K562 (cell line): ENCODE data around the gene FARP1. TPM values are rescaled to one million over a fixed set of nuclear protein-coding genes. Genes with fewer than 3 reads are reported as not detected.

Experiments
- ATAC-seq: fragments of 200-7000 bp; cut with Tn5 transposase; 3 replicates; pipeline ENCODE4 v1.9.1; 2020; ENCODE audit warnings: moderate library complexity
- BruUV-seq: library from RNA; stranded (reverse); fragments of 400-500 nt; replicated peaks from 2 replicates; lab custom pipeline; 2021; lab: Mats Ljungman, UMichigan
- CTCF ChIA-PET: fragments of 300-600 bp; formaldehyde crosslinking; extraction: SDS; loops from one replicate; lab custom pipeline; 2021; ENCODE audit warnings: low intra/inter-chr PET ratio; lab: Yijun Ruan, JAX
- POLR2A ChIA-PET: fragments of 300-600, 350-650 bp; sonication (Branson Sonifier 250); formaldehyde crosslinking; extraction: SDS; loops from one replicate; lab custom pipeline; 2021; ENCODE audit warnings: antibody characterized with exemption, inconsistent platforms; lab: Yijun Ruan, JAX
- DNase-seq, 4 experiments: peaks; one replicate each; pipeline versions ENCODE4 v3.0.0 to v3.0.0-alpha.2; 2011 to 2018; ENCODE audit warnings: low spot score in 3 of 4, mixed read lengths in 3 of 4; ENCODE audit errors: extremely low read depth in 1 of 4
- FAIRE-seq: peaks from 2 replicates; lab custom pipeline; 2011; peaks lifted over from hg19 to GRCh38; lab: Jason Lieb, UNC
- H2AFZ ChIP-seq: 2 replicates; pipeline ENCODE4 v1.6.0; 2011; ENCODE audit warnings: low read depth, low read length, control low read depth, inconsistent platforms
- H3K27ac ChIP-seq: fragments of 200-600 bp; 3 replicates; pipeline ENCODE4 v1.8.0; 2011; ENCODE audit warnings: low read depth, mild to moderate bottlenecking, control low read depth, inconsistent platforms, low read length, moderate library complexity, mixed read lengths; ENCODE audit errors: extremely low read depth
- H3K27me3 ChIP-seq, 2 experiments: fragments of 300-600 bp in 1 of 2; 2 replicates in 1 of 2; 3 replicates in 1 of 2; pipeline versions ENCODE4 v1.6.0 to v1.8.0; 2011; ENCODE audit warnings: inconsistent platforms in 2 of 2, low read length in 2 of 2, mild to moderate bottlenecking in 1 of 2, mixed read lengths in 1 of 2, moderate library complexity in 1 of 2; ENCODE audit not compliant: control insufficient read depth in 2 of 2, insufficient read depth in 2 of 2
- H3K36me3 ChIP-seq: fragments of 300-600 bp; 3 replicates; pipeline ENCODE4 v1.8.0; 2011; ENCODE audit warnings: mild to moderate bottlenecking, low read length, inconsistent platforms; ENCODE audit not compliant: control insufficient read depth, insufficient read depth
- H3K4me1 ChIP-seq, 2 experiments: fragments of 200-600 bp in 1 of 2; replicated peaks in 1 of 2; 2 replicates in 1 of 2; 3 replicates in 1 of 2; pipeline versions ENCODE4 v1.5.1 to v1.8.0; 2011; ENCODE audit warnings: inconsistent platforms in 2 of 2, low read length in 2 of 2, mild to moderate bottlenecking in 1 of 2, mixed read lengths in 1 of 2, moderate library complexity in 1 of 2; ENCODE audit not compliant: control insufficient read depth in 2 of 2, insufficient read depth in 2 of 2
- H3K4me2 ChIP-seq: 2 replicates; pipeline ENCODE4 v1.6.1; 2011; ENCODE audit warnings: low read length, control low read depth, inconsistent platforms, mixed read lengths; ENCODE audit not compliant: insufficient read depth
- H3K4me3 ChIP-seq: fragments of 200-600 bp; sonication (generic), shearing (Covaris generic); 2 replicates; pipeline ENCODE4 v1.5.1; 2016; ENCODE audit warnings: control low read depth, inconsistent platforms
- H3K79me2 ChIP-seq: fragments of 200-600 bp; 3 replicates; pipeline ENCODE4 v1.8.0; 2011; ENCODE audit warnings: low read length, inconsistent platforms; ENCODE audit not compliant: control insufficient read depth, insufficient read depth
- H3K9ac ChIP-seq, 2 experiments: 2 replicates each; pipeline versions ENCODE4 v1.6.0 to v1.6.1; 2011; ENCODE audit warnings: low read depth in 2 of 2, low read length in 2 of 2, control low read depth in 1 of 2, inconsistent platforms in 1 of 2, mild to moderate bottlenecking in 1 of 2, mixed read lengths in 1 of 2; ENCODE audit not compliant: insufficient read depth in 1 of 2
- H3K9me1 ChIP-seq: one replicate; pipeline ENCODE4 v1.6.0; 2011; ENCODE audit warnings: inconsistent platforms, mild to moderate bottlenecking, low read length, moderate library complexity; ENCODE audit not compliant: control insufficient read depth, insufficient read depth
- H3K9me3 ChIP-seq: replicated peaks from 2 replicates; pipeline ENCODE4 v1.5.1; 2011; ENCODE audit warnings: low read depth, low read length, inconsistent platforms; ENCODE audit not compliant: control insufficient read depth, insufficient read depth
- H4K20me1 ChIP-seq: replicated peaks from 2 replicates; pipeline ENCODE4 v1.6.1; 2011; ENCODE audit warnings: low read length, inconsistent platforms, mixed read lengths; ENCODE audit not compliant: control insufficient read depth, insufficient read depth
- ERF ChIP-seq: fragments of 450-650 bp; formaldehyde crosslinking; IDR thresholded peaks from 2 replicates; pipeline ENCODE4 v1.4.0; 2020; ENCODE audit warnings: mild to moderate bottlenecking, mixed read lengths
- ILF3 ChIP-seq: fragments of 450-650 bp; IDR thresholded peaks from 2 replicates; pipeline ENCODE4 v1.6.1; 2018; ENCODE audit warnings: antibody characterized with exemption, mild to moderate bottlenecking, moderate library complexity, borderline replicate concordance
- NR1H2 ChIP-seq: sonication (generic); formaldehyde crosslinking; IDR thresholded peaks from 2 replicates; pipeline ENCODE4 v1.4.0; 2020; ENCODE audit warnings: mild to moderate bottlenecking, missing genetic modification reagents
- WGBS: fragments of 100-300 bp; shearing (Covaris generic); methylation state at CpG from one replicate; pipeline ENCODE4 v1.1.6; 2016; ENCODE audit warnings: low coverage, mixed read lengths; ENCODE audit not compliant: insufficient coverage; ENCODE audit errors: missing lambda C conversion rate; 5-methylcytosine and 5-hydroxymethylcytosine counted together
- in situ Hi-C: fragments of 300-500 bp; cut with MboI; formaldehyde crosslinking; loops from 4 replicates; pipeline ENCODE4 v1.15.0; 2018; ENCODE audit warnings: inconsistent platforms, mixed read lengths
- intact Hi-C: fragments of 100-400 bp; cut with micrococcal nuclease; formaldehyde crosslinking; loops from 2 replicates; pipeline ENCODE4 v1.14.2; 2022
- polyA plus RNA-seq, 8 experiments: library from polyadenylated mRNA; depleted of rRNA in 4 of 8; stranded (reverse) in 5 of 8; unstranded in 3 of 8; fragments of >200 nt; fragmentation: Nextera tagmentation in 2 of 8; fragmentation: Illumina TruSeq in 1 of 8; extraction: Ambion mirVana in 2 of 8; extraction: Trizol in 1 of 8; gene quantifications; 2 replicates each; pipeline versions ENCODE4 v1.2.1 to v1.2.3, GENCODE V29; 2011 to 2014; ENCODE audit warnings: inconsistent platforms in 1 of 8, missing spikeins in 1 of 8
- total RNA-seq, 7 experiments: library from RNA; depleted of rRNA in 6 of 7; stranded (reverse); fragments of >200 nt in 6 of 7; fragmentation: Illumina TruSeq in 2 of 7; extraction: Trizol in 2 of 7; gene quantifications; 2 replicates each; pipeline versions ENCODE4 v1.2.1 to v1.2.3, GENCODE V29; 2011 to 2021; ENCODE audit warnings: low replicate concordance in 1 of 7
- TF ChIP-seq, protein P1 (sequence below): fragments of 250-450 bp; sonication (Bioruptor Pico); IDR thresholded peaks from 2 replicates; pipeline ENCODE4 v1.4.0; 2020
- TF ChIP-seq, protein P2 (sequence below), 2 experiments: fragments of 150-350 bp in 1 of 2; IDR thresholded peaks; 2 replicates each; pipeline ENCODE4 v1.6.1; 2012 to 2016; ENCODE audit warnings: low read depth in 2 of 2, low read length in 2 of 2, mild to moderate bottlenecking in 1 of 2, moderate library complexity in 1 of 2
- TF ChIP-seq, protein P3 (sequence below), 2 experiments: fragments of 450-650 bp in 1 of 2; sonication (generic) in 1 of 2; formaldehyde crosslinking in 1 of 2; IDR thresholded peaks in 1 of 2; conservative IDR thresholded peaks in 1 of 2; 2 replicates each; pipeline versions ENCODE4 v1.6.1 to v1.8.1; 2016 to 2023; ENCODE audit warnings: mild to moderate bottlenecking in 2 of 2, moderate library complexity in 2 of 2, inconsistent platforms in 1 of 2, missing genetic modification reagents in 1 of 2
- TF ChIP-seq, protein P4 (sequence below): sonication (generic); formaldehyde crosslinking; IDR thresholded peaks from 2 replicates; pipeline ENCODE4 v1.8.0; 2023; ENCODE audit warnings: mild to moderate bottlenecking, missing genetic modification reagents
- TF ChIP-seq, protein P5 (sequence below): IDR thresholded peaks from 2 replicates; pipeline ENCODE4 v1.6.1; 2014; ENCODE audit warnings: antibody characterized with exemption

Gene FARP1
- total and polyA plus RNA-seq, 9 of the 15 experiments (the other 6 are each of a cell fraction or from before 2014, with no cell fraction given): 0.03 to 0.29 (median 0.05) TPM; not detected in 3

DNA sequence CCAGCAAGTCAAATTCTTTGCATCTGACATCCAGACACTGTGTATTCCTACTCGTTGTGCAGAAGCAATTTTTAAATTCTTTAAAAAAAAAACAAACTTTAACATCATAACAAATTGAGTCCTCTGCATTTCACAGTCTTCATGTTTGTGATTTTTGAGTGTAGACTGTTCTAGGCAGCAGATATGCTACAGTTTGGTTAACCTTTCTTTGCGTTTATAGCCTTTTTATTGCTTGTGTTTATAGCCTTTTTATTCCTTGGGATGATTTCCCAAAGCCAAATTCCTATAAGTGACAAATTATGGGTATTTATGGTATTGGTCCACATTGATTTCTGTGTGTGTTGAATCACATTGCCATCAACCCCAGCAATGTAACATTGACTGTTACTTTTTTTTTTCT, 49.1 kb downstream of the FARP1 start:
- H4K20me1 ChIP-seq: no peaks in the 10 kb centered on the region
- WGBS: 0% methylated on average over 2 of the region's 2 CpGs
- no peaks in the 10 kb centered on the region for H3K9me3 ChIP-seq
- FAIRE-seq (no peak), ATAC-seq (no peak), DNase-seq (no peak)
- H3K27ac ChIP-seq: no peak overlapping the region
- in situ Hi-C loops: no loop called here
- no peaks in the 10 kb centered on the region for H3K4me1 ChIP-seq
- intact Hi-C loops: no loop called here
- BruUV-seq: no TSS peak
- ChIA-PET CTCF (no interaction called here), POLR2A (no interaction called here)
- no peaks in the 10 kb centered on the region for H3K79me2 ChIP-seq
- H3K27me3 ChIP-seq: peaks cover 0 to 5% of the 10 kb centered on the region in 2 experiments; a peak in 3 of 5 replicates
- no peak overlapping the region for H3K9ac ChIP-seq
- no peak overlapping the region for H3K4me3 ChIP-seq
- H3K36me3 ChIP-seq: no peaks in the 10 kb centered on the region
- H2AFZ ChIP-seq: no peak overlapping the region
- H3K9me1 ChIP-seq: no peaks in the 10 kb centered on the region
- no peak overlapping the region for H3K4me2 ChIP-seq
- TF ChIP-seq ILF3: no peak
- TF ChIP-seq, protein P1, sequence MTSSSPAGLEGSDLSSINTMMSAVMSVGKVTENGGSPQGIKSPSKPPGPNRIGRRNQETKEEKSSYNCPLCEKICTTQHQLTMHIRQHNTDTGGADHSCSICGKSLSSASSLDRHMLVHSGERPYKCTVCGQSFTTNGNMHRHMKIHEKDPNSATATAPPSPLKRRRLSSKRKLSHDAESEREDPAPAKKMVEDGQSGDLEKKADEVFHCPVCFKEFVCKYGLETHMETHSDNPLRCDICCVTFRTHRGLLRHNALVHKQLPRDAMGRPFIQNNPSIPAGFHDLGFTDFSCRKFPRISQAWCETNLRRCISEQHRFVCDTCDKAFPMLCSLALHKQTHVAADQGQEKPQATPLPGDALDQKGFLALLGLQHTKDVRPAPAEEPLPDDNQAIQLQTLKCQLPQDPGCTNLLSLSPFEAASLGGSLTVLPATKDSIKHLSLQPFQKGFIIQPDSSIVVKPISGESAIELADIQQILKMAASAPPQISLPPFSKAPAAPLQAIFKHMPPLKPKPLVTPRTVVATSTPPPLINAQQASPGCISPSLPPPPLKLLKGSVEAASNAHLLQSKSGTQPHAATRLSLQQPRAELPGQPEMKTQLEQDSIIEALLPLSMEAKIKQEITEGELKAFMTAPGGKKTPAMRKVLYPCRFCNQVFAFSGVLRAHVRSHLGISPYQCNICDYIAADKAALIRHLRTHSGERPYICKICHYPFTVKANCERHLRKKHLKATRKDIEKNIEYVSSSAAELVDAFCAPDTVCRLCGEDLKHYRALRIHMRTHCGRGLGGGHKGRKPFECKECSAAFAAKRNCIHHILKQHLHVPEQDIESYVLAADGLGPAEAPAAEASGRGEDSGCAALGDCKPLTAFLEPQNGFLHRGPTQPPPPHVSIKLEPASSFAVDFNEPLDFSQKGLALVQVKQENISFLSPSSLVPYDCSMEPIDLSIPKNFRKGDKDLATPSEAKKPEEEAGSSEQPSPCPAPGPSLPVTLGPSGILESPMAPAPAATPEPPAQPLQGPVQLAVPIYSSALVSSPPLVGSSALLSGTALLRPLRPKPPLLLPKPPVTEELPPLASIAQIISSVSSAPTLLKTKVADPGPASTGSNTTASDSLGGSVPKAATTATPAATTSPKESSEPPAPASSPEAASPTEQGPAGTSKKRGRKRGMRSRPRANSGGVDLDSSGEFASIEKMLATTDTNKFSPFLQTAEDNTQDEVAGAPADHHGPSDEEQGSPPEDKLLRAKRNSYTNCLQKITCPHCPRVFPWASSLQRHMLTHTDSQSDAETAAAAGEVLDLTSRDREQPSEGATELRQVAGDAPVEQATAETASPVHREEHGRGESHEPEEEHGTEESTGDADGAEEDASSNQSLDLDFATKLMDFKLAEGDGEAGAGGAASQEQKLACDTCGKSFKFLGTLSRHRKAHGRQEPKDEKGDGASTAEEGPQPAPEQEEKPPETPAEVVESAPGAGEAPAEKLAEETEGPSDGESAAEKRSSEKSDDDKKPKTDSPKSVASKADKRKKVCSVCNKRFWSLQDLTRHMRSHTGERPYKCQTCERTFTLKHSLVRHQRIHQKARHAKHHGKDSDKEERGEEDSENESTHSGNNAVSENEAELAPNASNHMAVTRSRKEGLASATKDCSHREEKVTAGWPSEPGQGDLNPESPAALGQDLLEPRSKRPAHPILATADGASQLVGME (CRISPR knock-in tag): no peak
- TF ChIP-seq, protein P2, sequence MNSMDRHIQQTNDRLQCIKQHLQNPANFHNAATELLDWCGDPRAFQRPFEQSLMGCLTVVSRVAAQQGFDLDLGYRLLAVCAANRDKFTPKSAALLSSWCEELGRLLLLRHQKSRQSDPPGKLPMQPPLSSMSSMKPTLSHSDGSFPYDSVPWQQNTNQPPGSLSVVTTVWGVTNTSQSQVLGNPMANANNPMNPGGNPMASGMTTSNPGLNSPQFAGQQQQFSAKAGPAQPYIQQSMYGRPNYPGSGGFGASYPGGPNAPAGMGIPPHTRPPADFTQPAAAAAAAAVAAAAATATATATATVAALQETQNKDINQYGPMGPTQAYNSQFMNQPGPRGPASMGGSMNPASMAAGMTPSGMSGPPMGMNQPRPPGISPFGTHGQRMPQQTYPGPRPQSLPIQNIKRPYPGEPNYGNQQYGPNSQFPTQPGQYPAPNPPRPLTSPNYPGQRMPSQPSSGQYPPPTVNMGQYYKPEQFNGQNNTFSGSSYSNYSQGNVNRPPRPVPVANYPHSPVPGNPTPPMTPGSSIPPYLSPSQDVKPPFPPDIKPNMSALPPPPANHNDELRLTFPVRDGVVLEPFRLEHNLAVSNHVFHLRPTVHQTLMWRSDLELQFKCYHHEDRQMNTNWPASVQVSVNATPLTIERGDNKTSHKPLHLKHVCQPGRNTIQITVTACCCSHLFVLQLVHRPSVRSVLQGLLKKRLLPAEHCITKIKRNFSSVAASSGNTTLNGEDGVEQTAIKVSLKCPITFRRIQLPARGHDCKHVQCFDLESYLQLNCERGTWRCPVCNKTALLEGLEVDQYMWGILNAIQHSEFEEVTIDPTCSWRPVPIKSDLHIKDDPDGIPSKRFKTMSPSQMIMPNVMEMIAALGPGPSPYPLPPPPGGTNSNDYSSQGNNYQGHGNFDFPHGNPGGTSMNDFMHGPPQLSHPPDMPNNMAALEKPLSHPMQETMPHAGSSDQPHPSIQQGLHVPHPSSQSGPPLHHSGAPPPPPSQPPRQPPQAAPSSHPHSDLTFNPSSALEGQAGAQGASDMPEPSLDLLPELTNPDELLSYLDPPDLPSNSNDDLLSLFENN (IDR thresholded peaks at IDR 0.05; ENCODE audit: low read depth in 2 of 2, low read length in 2 of 2): no peak
- TF ChIP-seq NR1H2: no peak
- TF ChIP-seq ERF (CRISPR knock-in tag): no peak
- TF ChIP-seq, protein P3, sequence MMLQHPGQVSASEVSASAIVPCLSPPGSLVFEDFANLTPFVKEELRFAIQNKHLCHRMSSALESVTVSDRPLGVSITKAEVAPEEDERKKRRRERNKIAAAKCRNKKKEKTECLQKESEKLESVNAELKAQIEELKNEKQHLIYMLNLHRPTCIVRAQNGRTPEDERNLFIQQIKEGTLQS (IDR thresholded peaks at IDR 0.05): no peak
- TF ChIP-seq, protein P3 (CRISPR knock-in tag; conservative IDR thresholded peaks at IDR 0.05): no peak
- TF ChIP-seq, protein P4, sequence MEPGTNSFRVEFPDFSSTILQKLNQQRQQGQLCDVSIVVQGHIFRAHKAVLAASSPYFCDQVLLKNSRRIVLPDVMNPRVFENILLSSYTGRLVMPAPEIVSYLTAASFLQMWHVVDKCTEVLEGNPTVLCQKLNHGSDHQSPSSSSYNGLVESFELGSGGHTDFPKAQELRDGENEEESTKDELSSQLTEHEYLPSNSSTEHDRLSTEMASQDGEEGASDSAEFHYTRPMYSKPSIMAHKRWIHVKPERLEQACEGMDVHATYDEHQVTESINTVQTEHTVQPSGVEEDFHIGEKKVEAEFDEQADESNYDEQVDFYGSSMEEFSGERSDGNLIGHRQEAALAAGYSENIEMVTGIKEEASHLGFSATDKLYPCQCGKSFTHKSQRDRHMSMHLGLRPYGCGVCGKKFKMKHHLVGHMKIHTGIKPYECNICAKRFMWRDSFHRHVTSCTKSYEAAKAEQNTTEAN (CRISPR knock-in tag): no peak
- TF ChIP-seq, protein P5, sequence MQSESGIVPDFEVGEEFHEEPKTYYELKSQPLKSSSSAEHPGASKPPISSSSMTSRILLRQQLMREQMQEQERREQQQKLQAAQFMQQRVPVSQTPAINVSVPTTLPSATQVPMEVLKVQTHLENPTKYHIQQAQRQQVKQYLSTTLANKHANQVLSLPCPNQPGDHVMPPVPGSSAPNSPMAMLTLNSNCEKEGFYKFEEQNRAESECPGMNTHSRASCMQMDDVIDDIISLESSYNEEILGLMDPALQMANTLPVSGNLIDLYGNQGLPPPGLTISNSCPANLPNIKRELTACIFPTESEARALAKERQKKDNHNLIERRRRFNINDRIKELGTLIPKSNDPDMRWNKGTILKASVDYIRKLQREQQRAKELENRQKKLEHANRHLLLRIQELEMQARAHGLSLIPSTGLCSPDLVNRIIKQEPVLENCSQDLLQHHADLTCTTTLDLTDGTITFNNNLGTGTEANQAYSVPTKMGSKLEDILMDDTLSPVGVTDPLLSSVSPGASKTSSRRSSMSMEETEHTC: no peak
